Upper lobe of left lung (tissue), 6 donors: ENCODE measurements around the gene ANKRD31. TPM values are rescaled to one million over a fixed set of nuclear protein-coding genes. Genes with fewer than 3 reads are reported as not detected.
"Not testable (repeated sequence)": the region's sequence is repeated elsewhere in the genome, so short reads cannot be mapped to it uniquely, and the experiment has no call there.

Source experiments
- ATAC-seq, 2 donors: fragments of 200-7000 bp; cut with Tn5 transposase; one replicate each; pipeline ENCODE4 v1.9.1; 2022; ENCODE audit warnings: mild to moderate bottlenecking in 2 of 2, moderate library complexity in 2 of 2; ENCODE audit not compliant: low FRiP score in 2 of 2
- DNase-seq, 2 donors: peaks; one replicate each; pipeline ENCODE4 v3.0.0-alpha.2; 2019 to 2020
- H3K27ac ChIP-seq, 4 donors: fragments of 200-600 bp; sonication (generic); one replicate each; pipeline ENCODE4 v1.5.1; 2016 to 2019
- H3K27me3 ChIP-seq, 4 donors: fragments of 200-600 bp; sonication (generic); one replicate each; pipeline ENCODE4 v1.5.1; 2017 to 2019
- H3K36me3 ChIP-seq, 4 donors: fragments of 200-600 bp; sonication (generic); one replicate each; pipeline ENCODE4 v1.5.1; 2016 to 2019
- H3K4me1 ChIP-seq, 4 donors: fragments of 200-600 bp; sonication (generic); one replicate each; pipeline ENCODE4 v1.5.1; 2018 to 2019
- H3K4me3 ChIP-seq, 4 donors: fragments of 200-600 bp; sonication (generic); one replicate each; pipeline ENCODE4 v1.5.1; 2017 to 2019; ENCODE audit warnings: mild to moderate bottlenecking in 2 of 4, moderate library complexity in 1 of 4
- H3K9me3 ChIP-seq, 4 donors: fragments of 200-600 bp; sonication (generic); one replicate each; pipeline ENCODE4 v1.5.1; 2018 to 2019
- CTCF ChIP-seq, 6 experiments: fragments of 450-650 bp in 4 of 6; fragments of 200-600 bp in 2 of 6; sonication (generic) in 2 of 6; IDR thresholded peaks; one replicate each; pipeline ENCODE4 v1.5.1; 2016 to 2019; ENCODE audit warnings: antibody characterized with exemption in 6 of 6
- EP300 ChIP-seq, 4 donors: sonication (generic); formaldehyde crosslinking; IDR thresholded peaks; one replicate each; pipeline ENCODE4 v1.5.1; 2017; ENCODE audit warnings: antibody characterized with exemption in 4 of 4, control low read depth in 2 of 4
- POLR2A ChIP-seq, 4 donors: fragments of 450-650 bp; IDR thresholded peaks; one replicate each; pipeline ENCODE4 v1.5.1; 2016 to 2017; ENCODE audit warnings: antibody characterized with exemption in 4 of 4, mild to moderate bottlenecking in 2 of 4
- POLR2AphosphoS5 ChIP-seq, 2 donors: sonication (generic); formaldehyde crosslinking; IDR thresholded peaks; one replicate each; pipeline ENCODE4 v1.5.1; 2017; ENCODE audit warnings: antibody characterized with exemption in 2 of 2
- WGBS, 2 donors: methylation state at CpG; one replicate each; pipeline ENCODE4 v1.1.5; 2017 to 2018; 5-methylcytosine and 5-hydroxymethylcytosine counted together
- total RNA-seq, 6 donors: library from RNA; depleted of rRNA in 4 of 6; stranded (reverse); fragments of >200 nt in 4 of 6; gene quantifications; one replicate each; pipeline versions ENCODE4 v1.1.0 to v1.2.1, GENCODE V29; 2016 to 2021
- donor health status: DM: no; HTN: no; CAD: no; lungs with moderate emphysema.
- donor health status: DM: no; HTN: yes; CAD: no; lungs with severe emphysema.

The ANKRD31 gene
- total RNA-seq, 6 donors from 2014 or later, result under 0.01 to 0.17 (median 0.11) TPM; not detected in 2

GRCh38 chr5:75190227-75190626 lies 46.5 kb downstream of the ANKRD31 start:
- ATAC-seq (no peak), DNase-seq (no peak)
- H3K4me3 ChIP-seq, result no peak overlapping the region
- WGBS, 2 donors, result 89% methylated on average over 3 of the region's 3 CpGs
- H3K36me3 ChIP-seq, result no peaks in the 10 kb centered on the region
- no peaks in the 10 kb centered on the region for H3K4me1 ChIP-seq
- TF ChIP-seq POLR2AphosphoS5 (IDR thresholded peaks at IDR 0.05) (no peak), CTCF (IDR thresholded peaks at IDR 0.05) (no peak), EP300 (IDR thresholded peaks at IDR 0.05) (no peak), POLR2A (IDR thresholded peaks at IDR 0.05) (no peak)
- no peaks in the 10 kb centered on the region for H3K27me3 ChIP-seq
- H3K9me3 ChIP-seq, result no peaks in the 10 kb centered on the region
- H3K27ac ChIP-seq, result no peak overlapping the region

GRCh38 chr5:75189353-75189752 lies 47.3 kb downstream of the ANKRD31 start:
- TF ChIP-seq EP300 (IDR thresholded peaks at IDR 0.05), result no peak
- TF ChIP-seq POLR2AphosphoS5 (IDR thresholded peaks at IDR 0.05), result no peak
- TF ChIP-seq POLR2A (IDR thresholded peaks at IDR 0.05), result no peak
- TF ChIP-seq CTCF (IDR thresholded peaks at IDR 0.05), result no peak
- H3K27me3 ChIP-seq, result no peaks in the 10 kb centered on the region
- no peak overlapping the region for H3K27ac ChIP-seq
- DNase-seq, result no peak
- no peaks in the 10 kb centered on the region for H3K9me3 ChIP-seq
- no peak for ATAC-seq
- no peak overlapping the region for H3K4me3 ChIP-seq
- no peaks in the 10 kb centered on the region for H3K36me3 ChIP-seq
- WGBS, 2 donors, result 73 to 80% methylated on average over 2 of the region's 2 CpGs
- H3K4me1 ChIP-seq, result no peaks in the 10 kb centered on the region

GRCh38 chr5:75185763-75186162 lies 50.9 kb downstream of the ANKRD31 start:
- no peak overlapping the region for H3K27ac ChIP-seq
- DNase-seq (no peak), ATAC-seq (no peak)
- H3K27me3 ChIP-seq, result no peaks in the 10 kb centered on the region
- 75 to 80% methylated on average over 1 of the region's 1 CpG for WGBS, 2 donors
- no peaks in the 10 kb centered on the region for H3K36me3 ChIP-seq
- H3K4me3 ChIP-seq, result no peak overlapping the region
- no peaks in the 10 kb centered on the region for H3K9me3 ChIP-seq
- no peaks in the 10 kb centered on the region for H3K4me1 ChIP-seq
- TF ChIP-seq POLR2A (IDR thresholded peaks at IDR 0.05), result no peak
- no peak for TF ChIP-seq CTCF (IDR thresholded peaks at IDR 0.05)
- no peak for TF ChIP-seq POLR2AphosphoS5 (IDR thresholded peaks at IDR 0.05)
- TF ChIP-seq EP300 (IDR thresholded peaks at IDR 0.05), result no peak

- ATAC-seq, H3K27me3 ChIP-seq, DNase-seq, H3K4me3 ChIP-seq, H3K9me3 ChIP-seq, H3K27ac ChIP-seq, H3K36me3 ChIP-seq, H3K4me1 ChIP-seq: not testable (repeated sequence)
- WGBS, 2 donors, result 91% methylated on average over 7 of the region's 7 CpGs
Measured at GRCh38 chr5:75176009-75176408, 60.7 kb downstream of the ANKRD31 start.

- not testable (repeated sequence) for H3K27me3 ChIP-seq, H3K4me1 ChIP-seq, H3K9me3 ChIP-seq, DNase-seq, ATAC-seq, H3K4me3 ChIP-seq, H3K27ac ChIP-seq, H3K36me3 ChIP-seq
- 98% methylated on average over 4 of the region's 4 CpGs for WGBS, 2 donors
Measured at GRCh38 chr5:75174872-75175271, 61.8 kb downstream of the ANKRD31 start.

GRCh38 chr5:75169516-75169915 lies 67.2 kb downstream of the ANKRD31 start:
- DNase-seq, result no peak
- H3K27ac ChIP-seq, result no peak overlapping the region
- WGBS, 2 donors, result 77 to 89% methylated on average over 2 of the region's 2 CpGs
- no peaks in the 10 kb centered on the region for H3K9me3 ChIP-seq
- TF ChIP-seq CTCF (IDR thresholded peaks at IDR 0.05) (no peak), POLR2A (IDR thresholded peaks at IDR 0.05) (no peak)
- no peaks in the 10 kb centered on the region for H3K36me3 ChIP-seq
- no peak for ATAC-seq
- no peaks in the 10 kb centered on the region for H3K27me3 ChIP-seq
- H3K4me1 ChIP-seq, result no peaks in the 10 kb centered on the region
- H3K4me3 ChIP-seq, result no peak overlapping the region
